H1 (cell line): Measurements from ENCODE around the gene RAMP3. TPM values are rescaled to one million over a fixed set of nuclear protein-coding genes. Genes with fewer than 3 reads are reported as not detected.

Source experiments
- CEBPB ChIP-seq: IDR thresholded peaks from 2 replicates; pipeline ENCODE4 v1.6.1; 2012; ENCODE audit warnings: low read depth, low read length
- E2F6 ChIP-seq: IDR thresholded peaks from 2 replicates; pipeline ENCODE4 v1.6.1; 2012; ENCODE audit warnings: inconsistent platforms
- MAX ChIP-seq: IDR thresholded peaks from 2 replicates; pipeline ENCODE4 v1.6.1; 2012; ENCODE audit warnings: inconsistent platforms
- NANOG ChIP-seq: IDR thresholded peaks from 2 replicates; pipeline ENCODE4 v1.6.1; 2011; ENCODE audit warnings: low read length, low read depth, mild to moderate bottlenecking, inconsistent platforms; ENCODE audit not compliant: insufficient read depth, poor library complexity, severe bottlenecking
- NRF1 ChIP-seq: IDR thresholded peaks from 2 replicates; pipeline ENCODE4 v1.6.1; 2011; ENCODE audit warnings: mild to moderate bottlenecking, low read depth, low read length, improper control_type of control experiment
- SUZ12 ChIP-seq: fragments of 200-600 bp; sonication (generic); IDR thresholded peaks from 2 replicates; pipeline ENCODE4 v1.6.1; 2012; ENCODE audit warnings: mild to moderate bottlenecking, inconsistent platforms, low read length, moderate library complexity, mixed read lengths
- YY1 ChIP-seq: IDR thresholded peaks from 2 replicates; pipeline ENCODE4 v1.6.1; 2011; ENCODE audit warnings: low read depth, mild to moderate bottlenecking, low read length
- polyA plus RNA-seq, 7 experiments: library from polyadenylated mRNA; depleted of rRNA in 3 of 7; stranded (reverse) in 5 of 7; unstranded in 2 of 7; fragments of >200 nt in 5 of 7; fragments of 200-250 nt in 2 of 7; gene quantifications; 1 replicate in 5 of 7; 2 replicates in 1 of 7; 4 replicates in 1 of 7; pipeline versions ENCODE4 v1.2.1 to v1.2.3, GENCODE V29; 2011 to 2013; ENCODE audit warnings: missing spikeins in 2 of 7, mixed read lengths in 2 of 7
- total RNA-seq: library from RNA; stranded (reverse); fragmentation: NEBNext Ultra II Directional; extraction: Animal tissue kit (Norgen Biotek cat#: 25700); gene quantifications from 2 replicates; pipeline ENCODE4 v1.2.1, GENCODE V29; 2021
- TF ChIP-seq, protein P1 (sequence below): fragments of 300-600 bp; sonication (generic); IDR thresholded peaks from 2 replicates; pipeline ENCODE4 v1.7.1; 2012; ENCODE audit warnings: low read length, moderate library complexity, mild to moderate bottlenecking, inconsistent platforms; ENCODE audit not compliant: insufficient replicate concordance

The RAMP3 gene
- total and polyA plus RNA-seq, 2 of the 8 experiments (the other 6 are each of a cell fraction or from before 2014, with no cell fraction given), result 0.88 to 0.98 TPM

DNA sequence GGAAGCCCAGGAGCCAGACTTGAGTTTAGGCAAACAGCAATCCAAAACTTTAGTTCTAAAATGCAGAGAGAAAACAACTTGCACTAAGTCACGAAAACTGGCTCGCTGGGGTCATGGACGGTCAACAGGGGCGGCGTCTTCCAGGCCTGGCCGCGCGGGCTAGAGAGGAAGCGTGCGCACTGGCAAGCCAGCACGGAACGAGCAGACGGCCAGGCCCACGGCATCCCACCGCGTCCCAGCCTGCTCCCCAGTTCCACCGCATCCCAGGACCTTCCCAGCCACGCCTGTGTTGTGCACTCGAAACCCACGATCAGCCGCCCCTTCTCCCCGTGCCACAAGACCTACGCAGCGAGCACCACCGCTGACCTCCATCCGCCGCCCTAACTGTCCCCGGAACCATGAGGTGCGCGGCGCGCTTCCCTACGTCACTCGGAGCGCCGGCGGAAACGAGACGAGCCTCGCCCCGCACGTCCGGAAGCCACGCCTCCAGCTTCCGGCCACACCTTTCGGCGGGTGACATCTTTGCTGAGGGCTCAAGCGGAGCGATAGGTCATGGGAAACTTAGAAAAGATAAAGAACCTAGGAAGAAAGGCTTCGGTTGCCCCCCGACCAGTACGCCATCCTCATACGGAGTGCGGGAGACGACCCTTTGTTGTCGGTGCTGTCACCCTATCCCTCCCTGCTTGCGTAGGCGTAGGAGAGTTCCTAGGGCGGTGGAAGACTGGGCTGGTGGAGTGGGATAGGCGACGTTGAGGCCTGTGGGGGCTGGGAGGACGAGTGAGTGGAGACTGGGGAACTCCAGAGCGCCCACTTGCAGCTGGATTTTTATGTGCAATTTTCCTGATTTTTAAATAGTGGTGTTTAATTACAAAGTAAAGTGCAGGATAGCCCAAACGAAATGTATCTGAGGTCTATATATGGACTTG lies 46.0 kb upstream of the RAMP3 start, which contains the start of gene TBRG4 (continued):
- TF ChIP-seq, protein P1, sequence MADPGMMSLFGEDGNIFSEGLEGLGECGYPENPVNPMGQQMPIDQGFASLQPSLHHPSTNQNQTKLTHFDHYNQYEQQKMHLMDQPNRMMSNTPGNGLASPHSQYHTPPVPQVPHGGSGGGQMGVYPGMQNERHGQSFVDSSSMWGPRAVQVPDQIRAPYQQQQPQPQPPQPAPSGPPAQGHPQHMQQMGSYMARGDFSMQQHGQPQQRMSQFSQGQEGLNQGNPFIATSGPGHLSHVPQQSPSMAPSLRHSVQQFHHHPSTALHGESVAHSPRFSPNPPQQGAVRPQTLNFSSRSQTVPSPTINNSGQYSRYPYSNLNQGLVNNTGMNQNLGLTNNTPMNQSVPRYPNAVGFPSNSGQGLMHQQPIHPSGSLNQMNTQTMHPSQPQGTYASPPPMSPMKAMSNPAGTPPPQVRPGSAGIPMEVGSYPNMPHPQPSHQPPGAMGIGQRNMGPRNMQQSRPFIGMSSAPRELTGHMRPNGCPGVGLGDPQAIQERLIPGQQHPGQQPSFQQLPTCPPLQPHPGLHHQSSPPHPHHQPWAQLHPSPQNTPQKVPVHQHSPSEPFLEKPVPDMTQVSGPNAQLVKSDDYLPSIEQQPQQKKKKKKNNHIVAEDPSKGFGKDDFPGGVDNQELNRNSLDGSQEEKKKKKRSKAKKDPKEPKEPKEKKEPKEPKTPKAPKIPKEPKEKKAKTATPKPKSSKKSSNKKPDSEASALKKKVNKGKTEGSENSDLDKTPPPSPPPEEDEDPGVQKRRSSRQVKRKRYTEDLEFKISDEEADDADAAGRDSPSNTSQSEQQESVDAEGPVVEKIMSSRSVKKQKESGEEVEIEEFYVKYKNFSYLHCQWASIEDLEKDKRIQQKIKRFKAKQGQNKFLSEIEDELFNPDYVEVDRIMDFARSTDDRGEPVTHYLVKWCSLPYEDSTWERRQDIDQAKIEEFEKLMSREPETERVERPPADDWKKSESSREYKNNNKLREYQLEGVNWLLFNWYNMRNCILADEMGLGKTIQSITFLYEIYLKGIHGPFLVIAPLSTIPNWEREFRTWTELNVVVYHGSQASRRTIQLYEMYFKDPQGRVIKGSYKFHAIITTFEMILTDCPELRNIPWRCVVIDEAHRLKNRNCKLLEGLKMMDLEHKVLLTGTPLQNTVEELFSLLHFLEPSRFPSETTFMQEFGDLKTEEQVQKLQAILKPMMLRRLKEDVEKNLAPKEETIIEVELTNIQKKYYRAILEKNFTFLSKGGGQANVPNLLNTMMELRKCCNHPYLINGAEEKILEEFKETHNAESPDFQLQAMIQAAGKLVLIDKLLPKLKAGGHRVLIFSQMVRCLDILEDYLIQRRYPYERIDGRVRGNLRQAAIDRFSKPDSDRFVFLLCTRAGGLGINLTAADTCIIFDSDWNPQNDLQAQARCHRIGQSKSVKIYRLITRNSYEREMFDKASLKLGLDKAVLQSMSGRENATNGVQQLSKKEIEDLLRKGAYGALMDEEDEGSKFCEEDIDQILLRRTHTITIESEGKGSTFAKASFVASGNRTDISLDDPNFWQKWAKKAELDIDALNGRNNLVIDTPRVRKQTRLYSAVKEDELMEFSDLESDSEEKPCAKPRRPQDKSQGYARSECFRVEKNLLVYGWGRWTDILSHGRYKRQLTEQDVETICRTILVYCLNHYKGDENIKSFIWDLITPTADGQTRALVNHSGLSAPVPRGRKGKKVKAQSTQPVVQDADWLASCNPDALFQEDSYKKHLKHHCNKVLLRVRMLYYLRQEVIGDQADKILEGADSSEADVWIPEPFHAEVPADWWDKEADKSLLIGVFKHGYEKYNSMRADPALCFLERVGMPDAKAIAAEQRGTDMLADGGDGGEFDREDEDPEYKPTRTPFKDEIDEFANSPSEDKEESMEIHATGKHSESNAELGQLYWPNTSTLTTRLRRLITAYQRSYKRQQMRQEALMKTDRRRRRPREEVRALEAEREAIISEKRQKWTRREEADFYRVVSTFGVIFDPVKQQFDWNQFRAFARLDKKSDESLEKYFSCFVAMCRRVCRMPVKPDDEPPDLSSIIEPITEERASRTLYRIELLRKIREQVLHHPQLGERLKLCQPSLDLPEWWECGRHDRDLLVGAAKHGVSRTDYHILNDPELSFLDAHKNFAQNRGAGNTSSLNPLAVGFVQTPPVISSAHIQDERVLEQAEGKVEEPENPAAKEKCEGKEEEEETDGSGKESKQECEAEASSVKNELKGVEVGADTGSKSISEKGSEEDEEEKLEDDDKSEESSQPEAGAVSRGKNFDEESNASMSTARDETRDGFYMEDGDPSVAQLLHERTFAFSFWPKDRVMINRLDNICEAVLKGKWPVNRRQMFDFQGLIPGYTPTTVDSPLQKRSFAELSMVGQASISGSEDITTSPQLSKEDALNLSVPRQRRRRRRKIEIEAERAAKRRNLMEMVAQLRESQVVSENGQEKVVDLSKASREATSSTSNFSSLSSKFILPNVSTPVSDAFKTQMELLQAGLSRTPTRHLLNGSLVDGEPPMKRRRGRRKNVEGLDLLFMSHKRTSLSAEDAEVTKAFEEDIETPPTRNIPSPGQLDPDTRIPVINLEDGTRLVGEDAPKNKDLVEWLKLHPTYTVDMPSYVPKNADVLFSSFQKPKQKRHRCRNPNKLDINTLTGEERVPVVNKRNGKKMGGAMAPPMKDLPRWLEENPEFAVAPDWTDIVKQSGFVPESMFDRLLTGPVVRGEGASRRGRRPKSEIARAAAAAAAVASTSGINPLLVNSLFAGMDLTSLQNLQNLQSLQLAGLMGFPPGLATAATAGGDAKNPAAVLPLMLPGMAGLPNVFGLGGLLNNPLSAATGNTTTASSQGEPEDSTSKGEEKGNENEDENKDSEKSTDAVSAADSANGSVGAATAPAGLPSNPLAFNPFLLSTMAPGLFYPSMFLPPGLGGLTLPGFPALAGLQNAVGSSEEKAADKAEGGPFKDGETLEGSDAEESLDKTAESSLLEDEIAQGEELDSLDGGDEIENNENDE, result no peak
- TF ChIP-seq NRF1, result no peak
- TF ChIP-seq YY1, result peak; percentile 85
- no peak for TF ChIP-seq SUZ12
- TF ChIP-seq CEBPB, result no peak
- TF ChIP-seq E2F6, result 0 out of 2 replicates have a peak, but pooled peaks have one; percentile 38
- peak; percentile 99 for TF ChIP-seq MAX
- TF ChIP-seq NANOG, result no peak
